ENCODE data around the gene SLC22A6.
A peak's percentile ranks its signal among the peaks of the same experiment; 100 is the strongest.

SLC22A6 gene

GRCh38 chr11:63019506-63019905 lies 34.7 kb upstream of the SLC22A6 start:
- TF ChIP-seq, protein P1, sequence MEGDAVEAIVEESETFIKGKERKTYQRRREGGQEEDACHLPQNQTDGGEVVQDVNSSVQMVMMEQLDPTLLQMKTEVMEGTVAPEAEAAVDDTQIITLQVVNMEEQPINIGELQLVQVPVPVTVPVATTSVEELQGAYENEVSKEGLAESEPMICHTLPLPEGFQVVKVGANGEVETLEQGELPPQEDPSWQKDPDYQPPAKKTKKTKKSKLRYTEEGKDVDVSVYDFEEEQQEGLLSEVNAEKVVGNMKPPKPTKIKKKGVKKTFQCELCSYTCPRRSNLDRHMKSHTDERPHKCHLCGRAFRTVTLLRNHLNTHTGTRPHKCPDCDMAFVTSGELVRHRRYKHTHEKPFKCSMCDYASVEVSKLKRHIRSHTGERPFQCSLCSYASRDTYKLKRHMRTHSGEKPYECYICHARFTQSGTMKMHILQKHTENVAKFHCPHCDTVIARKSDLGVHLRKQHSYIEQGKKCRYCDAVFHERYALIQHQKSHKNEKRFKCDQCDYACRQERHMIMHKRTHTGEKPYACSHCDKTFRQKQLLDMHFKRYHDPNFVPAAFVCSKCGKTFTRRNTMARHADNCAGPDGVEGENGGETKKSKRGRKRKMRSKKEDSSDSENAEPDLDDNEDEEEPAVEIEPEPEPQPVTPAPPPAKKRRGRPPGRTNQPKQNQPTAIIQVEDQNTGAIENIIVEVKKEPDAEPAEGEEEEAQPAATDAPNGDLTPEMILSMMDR (IDR thresholded peaks at IDR 0.05), result no peak
- Histone ChIP-seq H3K27ac (no peak overlapping the region), H3K4me3 (no peak overlapping the region)
- no peak for DNase-seq (ENCODE audit: low spot score)

DNA sequence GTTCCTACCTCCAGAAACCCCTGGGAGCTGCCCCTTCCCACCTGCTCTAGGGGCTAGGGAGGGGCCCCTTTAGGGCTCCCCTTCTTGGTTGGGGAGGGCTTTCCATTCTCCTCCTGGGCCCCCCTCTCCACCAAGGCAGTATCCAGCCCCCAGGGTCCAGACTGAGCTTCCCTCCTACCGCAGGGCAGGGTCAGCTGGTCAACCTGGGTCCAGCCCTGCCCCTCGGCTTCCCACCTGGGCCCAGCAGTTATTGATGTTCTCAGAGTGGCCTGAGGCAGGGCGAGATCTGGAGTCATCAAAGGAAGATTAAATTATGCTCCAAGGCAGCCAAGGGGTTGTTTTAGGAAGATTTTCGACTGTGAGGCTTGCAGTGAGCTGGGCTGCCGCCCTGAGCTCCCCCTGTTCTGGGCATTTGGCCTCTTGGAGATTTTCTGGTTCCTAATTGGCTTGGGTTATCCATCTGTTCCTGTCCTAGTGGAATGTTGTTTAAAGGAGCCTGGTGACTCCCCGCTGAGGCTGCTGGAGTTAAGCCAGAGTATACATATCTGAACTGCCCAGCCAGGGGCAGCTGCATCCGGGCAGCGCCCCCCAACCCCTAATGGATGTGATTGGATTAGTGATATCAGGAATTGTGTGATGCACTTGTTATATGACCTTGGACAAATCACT lies 32.7 kb upstream of the SLC22A6 start:
- no peak for DNase-seq (ENCODE audit: low spot score)
- H3K27ac ChIP-seq, result no peak overlapping the region

DNA sequence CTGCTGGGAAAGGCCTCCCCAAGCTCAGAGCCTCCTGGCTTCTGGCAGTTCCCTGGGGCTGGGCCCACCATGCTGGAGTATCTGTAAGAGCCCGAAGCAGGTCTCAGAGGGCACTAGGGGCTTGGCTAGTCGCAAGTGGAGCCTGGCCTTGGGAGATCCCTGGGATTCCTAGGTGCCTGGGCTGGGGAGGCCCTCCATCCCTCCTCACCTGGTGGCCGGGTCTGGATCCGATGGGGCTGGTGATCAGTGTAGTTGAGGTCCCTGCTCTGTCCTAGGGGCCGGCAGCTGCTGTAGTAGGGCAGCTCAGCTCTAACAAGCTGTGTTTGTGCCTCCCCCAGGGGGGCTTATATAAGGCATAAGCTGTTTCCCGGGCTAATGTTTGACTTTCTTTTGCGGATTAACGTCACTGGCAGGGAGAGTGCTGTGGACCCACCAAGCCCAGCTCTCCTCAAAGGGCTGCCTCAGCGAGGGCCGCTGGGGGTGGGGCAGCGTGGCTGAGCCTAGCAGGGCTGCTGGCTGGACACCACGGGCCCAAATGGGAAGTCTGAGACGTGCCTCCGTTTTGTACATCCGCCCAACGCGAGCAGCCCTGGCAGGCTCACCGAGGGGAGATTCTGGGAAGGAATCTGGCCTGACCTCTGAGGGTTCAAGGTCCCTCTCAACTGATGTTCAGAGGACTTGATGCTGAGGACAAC lies 30.9 kb upstream of the SLC22A6 start, which contains the start of gene SLC22A8:
Gene SLC22A8, minus strand, starts transcription at position 321 of the 695 bp plus-strand sequence. CDS start 883 bp downstream, outside the sequence.
- DNase-seq (ENCODE audit: low spot score), result no peak
- H3K27ac ChIP-seq, result peak within 1 kb of the TSS in 1 of 2 donors; percentile 43
- TF ChIP-seq, protein P1 (IDR thresholded peaks at IDR 0.05), result no peak
- no peak within 1 kb of the TSS for H3K4me3 ChIP-seq

More for the DNA sequence above, 32.7 kb upstream of the SLC22A6 start:
- TF ChIP-seq, protein P1 (IDR thresholded peaks at IDR 0.05), result no peak
- H3K4me3 ChIP-seq, result no peak overlapping the region

GRCh38 chr11:63014408-63015055 lies 29.8 kb upstream of the SLC22A6 start:
- DNase-seq (ENCODE audit: low spot score), result no peak
- Histone ChIP-seq H3K4me3 (no peak overlapping the region), H3K27ac (no peak overlapping the region)
- TF ChIP-seq, protein P1 (IDR thresholded peaks at IDR 0.05), result no peak

GRCh38 chr11:63012839-63013238 lies 28.1 kb upstream of the SLC22A6 start:
- no peak for DNase-seq (ENCODE audit: low spot score)
- H3K27ac ChIP-seq, result no peak overlapping the region

GRCh38 chr11:63012430-63012829 lies 27.7 kb upstream of the SLC22A6 start:
- DNase-seq (ENCODE audit: low spot score), result no peak

More at GRCh38 chr11:63012839-63013238, 28.1 kb upstream of the SLC22A6 start:
- TF ChIP-seq, protein P1 (IDR thresholded peaks at IDR 0.05), result no peak
- H3K4me3 ChIP-seq, result no peak overlapping the region

More at GRCh38 chr11:63012430-63012829, 27.7 kb upstream of the SLC22A6 start:
- no peak overlapping the region for H3K4me3 ChIP-seq
- no peak overlapping the region for H3K27ac ChIP-seq
- TF ChIP-seq, protein P1 (IDR thresholded peaks at IDR 0.05), result no peak
